DND-41 (cell line): Measurements from ENCODE around the gene XPNPEP1.
"Not testable (repeated sequence)": the region's sequence is repeated elsewhere in the genome, so short reads cannot be mapped to it uniquely, and the experiment has no call there.

ENCODE experiments used
- ATAC-seq: fragments of 200-7000 bp; cut with Tn5 transposase; 3 replicates; pipeline ENCODE4 v1.9.1; 2021; ENCODE audit warnings: low read depth; ENCODE audit not compliant: insufficient read depth
- DNase-seq: peaks from one replicate; pipeline ENCODE4 v3.0.0-alpha.2; 2020
- H2AFZ ChIP-seq: 2 replicates; pipeline ENCODE4 v1.6.0; 2012; ENCODE audit warnings: low read depth, low read length
- H3K27ac ChIP-seq: 2 replicates; pipeline ENCODE4 v1.5.1; 2012; ENCODE audit warnings: low read length, inconsistent platforms
- H3K27me3 ChIP-seq: fragments of 200-600 bp; sonication (generic); 2 replicates; pipeline ENCODE4 v1.6.0; 2012; ENCODE audit warnings: low read length, mild to moderate bottlenecking, inconsistent platforms; ENCODE audit not compliant: insufficient read depth, poor library complexity
- H3K36me3 ChIP-seq: 2 replicates; pipeline ENCODE4 v1.5.1; 2012; ENCODE audit warnings: low read length, inconsistent platforms; ENCODE audit not compliant: insufficient read depth
- H3K4me1 ChIP-seq: 2 replicates; pipeline ENCODE4 v1.5.1; 2012; ENCODE audit warnings: mild to moderate bottlenecking, low read length; ENCODE audit not compliant: insufficient read depth
- H3K4me2 ChIP-seq: 2 replicates; pipeline ENCODE4 v1.6.0; 2012; ENCODE audit warnings: mild to moderate bottlenecking, moderate library complexity, low read length, inconsistent platforms; ENCODE audit not compliant: insufficient read depth
- H3K4me3 ChIP-seq, 2 experiments: fragments of 200-600 bp in 1 of 2; shearing (Covaris generic) in 1 of 2; 2 replicates each; pipeline ENCODE4 v1.5.1; 2012 to 2016; ENCODE audit warnings: inconsistent platforms in 2 of 2, low read length in 2 of 2, mild to moderate bottlenecking in 2 of 2, low read depth in 1 of 2, moderate library complexity in 1 of 2
- H3K79me2 ChIP-seq: 2 replicates; pipeline ENCODE4 v1.6.0; 2012; ENCODE audit warnings: low read length, inconsistent platforms; ENCODE audit not compliant: insufficient read depth
- H3K9ac ChIP-seq: 2 replicates; pipeline ENCODE4 v1.6.0; 2012; ENCODE audit warnings: low read depth, mild to moderate bottlenecking, inconsistent platforms, low read length, moderate library complexity
- H3K9me3 ChIP-seq: 2 replicates; pipeline ENCODE4 v1.5.1; 2012; ENCODE audit warnings: low read length, moderate library complexity, mild to moderate bottlenecking, inconsistent platforms; ENCODE audit not compliant: insufficient read depth, severe bottlenecking
- H4K20me1 ChIP-seq: 2 replicates; pipeline ENCODE4 v1.6.0; 2012; ENCODE audit warnings: low read length; ENCODE audit not compliant: insufficient read depth
- EZH2 ChIP-seq: IDR thresholded peaks from 3 replicates; pipeline ENCODE4 v1.6.1; 2012; ENCODE audit warnings: borderline replicate concordance, low read depth, mild to moderate bottlenecking, moderate library complexity, low read length, inconsistent platforms; ENCODE audit not compliant: severe bottlenecking
- TF ChIP-seq, protein P1 (sequence below): IDR thresholded peaks from 2 replicates; pipeline ENCODE4 v1.5.1; 2012; ENCODE audit warnings: borderline replicate concordance, low read length, moderate library complexity, mild to moderate bottlenecking; ENCODE audit not compliant: poor library complexity, severe bottlenecking; ENCODE audit errors: extremely low read depth

XPNPEP1 gene

DNA sequence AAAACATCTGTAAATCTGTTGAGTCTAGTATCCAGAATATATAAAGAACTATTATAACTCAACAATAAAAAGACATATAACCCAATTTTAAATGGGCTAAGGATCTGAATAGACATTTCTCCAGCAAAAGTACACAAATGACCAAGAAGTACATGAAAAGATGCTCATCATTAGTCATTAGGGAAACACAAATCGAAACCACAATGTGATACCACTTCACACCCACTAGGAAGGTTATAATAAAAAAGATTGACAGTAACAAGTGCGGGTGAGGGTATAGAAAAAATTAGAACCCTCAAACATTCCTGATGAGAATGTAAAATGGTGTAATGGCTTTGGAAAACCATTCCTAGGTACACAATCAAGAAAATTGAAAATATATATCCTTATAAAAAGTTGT is 4.1 kb downstream of the XPNPEP1 start:
- ATAC-seq (no peak), DNase-seq (no peak)
- no peak overlapping the region for H3K4me3 ChIP-seq
- H3K4me1 ChIP-seq: peaks cover 51% of the 10 kb centered on the region
- H4K20me1 ChIP-seq: no peaks in the 10 kb centered on the region
- no peak overlapping the region for H3K27ac ChIP-seq
- peaks cover 5% of the 10 kb centered on the region for H3K27me3 ChIP-seq
- no peaks in the 10 kb centered on the region for H3K9me3 ChIP-seq
- H3K79me2 ChIP-seq: peaks cover 64% of the 10 kb centered on the region
- H3K36me3 ChIP-seq: no peaks in the 10 kb centered on the region; the same call in 1 of the 2 replicates
- H3K4me2 ChIP-seq: no peak overlapping the region
- TF ChIP-seq, protein P1, sequence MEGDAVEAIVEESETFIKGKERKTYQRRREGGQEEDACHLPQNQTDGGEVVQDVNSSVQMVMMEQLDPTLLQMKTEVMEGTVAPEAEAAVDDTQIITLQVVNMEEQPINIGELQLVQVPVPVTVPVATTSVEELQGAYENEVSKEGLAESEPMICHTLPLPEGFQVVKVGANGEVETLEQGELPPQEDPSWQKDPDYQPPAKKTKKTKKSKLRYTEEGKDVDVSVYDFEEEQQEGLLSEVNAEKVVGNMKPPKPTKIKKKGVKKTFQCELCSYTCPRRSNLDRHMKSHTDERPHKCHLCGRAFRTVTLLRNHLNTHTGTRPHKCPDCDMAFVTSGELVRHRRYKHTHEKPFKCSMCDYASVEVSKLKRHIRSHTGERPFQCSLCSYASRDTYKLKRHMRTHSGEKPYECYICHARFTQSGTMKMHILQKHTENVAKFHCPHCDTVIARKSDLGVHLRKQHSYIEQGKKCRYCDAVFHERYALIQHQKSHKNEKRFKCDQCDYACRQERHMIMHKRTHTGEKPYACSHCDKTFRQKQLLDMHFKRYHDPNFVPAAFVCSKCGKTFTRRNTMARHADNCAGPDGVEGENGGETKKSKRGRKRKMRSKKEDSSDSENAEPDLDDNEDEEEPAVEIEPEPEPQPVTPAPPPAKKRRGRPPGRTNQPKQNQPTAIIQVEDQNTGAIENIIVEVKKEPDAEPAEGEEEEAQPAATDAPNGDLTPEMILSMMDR: no peak
- no peak overlapping the region for H2AFZ ChIP-seq
- H3K9ac ChIP-seq: no peak overlapping the region

- not testable (repeated sequence) for H3K9ac ChIP-seq, H3K27ac ChIP-seq, H3K36me3 ChIP-seq, H3K27me3 ChIP-seq, ATAC-seq, H3K4me3 ChIP-seq, H3K4me2 ChIP-seq, H3K9me3 ChIP-seq, DNase-seq, H4K20me1 ChIP-seq, H2AFZ ChIP-seq
- H3K4me1 ChIP-seq: peaks cover 45% of the 10 kb centered on the region
- peaks cover 64% of the 10 kb centered on the region for H3K79me2 ChIP-seq
Measured at GRCh38 chr10:109918707-109919106, 4.6 kb downstream of the XPNPEP1 start.

GRCh38 chr10:109915566-109915965 is 7.7 kb downstream of the XPNPEP1 start:
- Histone ChIP-seq H3K4me2 (peak overlapping the region; percentile 35; the same call in 1 of the 2 replicates), H2AFZ (no peak overlapping the region), H3K36me3 (peaks cover 25% of the 10 kb centered on the region), H3K27ac (peak overlapping the region; percentile 45), H3K9me3 (no peaks in the 10 kb centered on the region), H3K79me2 (peaks cover 51% of the 10 kb centered on the region), H4K20me1 (0 out of 2 replicates have a peak, but pooled peaks cover 3% of the 10 kb centered on the region), H3K4me3 (no peak overlapping the region), H3K4me1 (peaks cover 32% of the 10 kb centered on the region), H3K27me3 (no peaks in the 10 kb centered on the region), H3K9ac (no peak overlapping the region)
- ATAC-seq: no peak
- no peak for TF ChIP-seq EZH2
- TF ChIP-seq, protein P1: no peak
- no peak for DNase-seq

DNA sequence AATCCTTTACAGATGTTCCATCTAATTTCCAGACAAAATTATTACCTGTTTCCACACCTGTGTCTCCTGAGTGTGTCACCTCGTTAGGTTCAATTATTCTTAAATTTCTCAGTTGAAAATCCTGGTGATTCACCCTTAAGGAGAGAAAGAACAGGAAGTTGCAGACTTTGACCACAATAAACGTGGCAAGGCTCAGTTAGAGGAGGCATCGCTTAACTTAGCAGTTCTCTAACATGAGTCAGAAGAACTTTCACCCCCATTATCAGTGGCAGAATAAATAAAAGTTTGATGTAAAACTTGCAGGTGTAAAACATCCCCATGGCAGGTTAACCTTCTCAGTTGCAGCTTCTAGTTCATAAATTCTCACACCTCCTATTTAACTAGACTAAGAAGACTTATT is 8.3 kb downstream of the XPNPEP1 start:
- Histone ChIP-seq H3K27me3 (no peaks in the 10 kb centered on the region), H3K36me3 (peaks cover 25% of the 10 kb centered on the region), H2AFZ (no peak overlapping the region), H3K4me2 (no peak overlapping the region), H4K20me1 (0 out of 2 replicates have a peak, but pooled peaks cover 3% of the 10 kb centered on the region), H3K9ac (no peak overlapping the region), H3K4me1 (peaks cover 36% of the 10 kb centered on the region), H3K79me2 (peaks cover 46% of the 10 kb centered on the region), H3K9me3 (no peaks in the 10 kb centered on the region), H3K27ac (peak overlapping the region; percentile 45; the same call in 1 of the 2 replicates), H3K4me3 (no peak overlapping the region)
- DNase-seq (peak; percentile 51), ATAC-seq (peak; percentile 96)
- no peak for TF ChIP-seq EZH2
- TF ChIP-seq, protein P1: no peak
